PFSK-1 (cell line): ENCODE results near the gene FRMPD1. TPM values are rescaled to one million over a fixed set of nuclear protein-coding genes. Genes with fewer than 3 reads are reported as not detected.

Experiments used
- FOXP2 ChIP-seq: optimal IDR thresholded peaks from 2 replicates; pipeline ENCODE3; 2011; ENCODE audit warnings: borderline replicate concordance, control low read depth, inconsistent platforms; ENCODE audit not compliant: insufficient read depth; ENCODE audit errors: extremely low read length, extremely low read depth
- POLR2AphosphoS5 ChIP-seq: IDR thresholded peaks from 2 replicates; pipeline ENCODE4 v1.6.1; 2012; ENCODE audit warnings: low read depth, mild to moderate bottlenecking, control low read depth, low read length, moderate library complexity
- REST ChIP-seq, 2 experiments: IDR thresholded peaks; 2 replicates each; pipeline versions ENCODE4 v1.6.1 to v1.8.0; 2011 to 2012; ENCODE audit warnings: low read depth in 2 of 2, low read length in 2 of 2, control low read depth in 1 of 2, inconsistent platforms in 1 of 2, mild to moderate bottlenecking in 1 of 2, moderate library complexity in 1 of 2; ENCODE audit not compliant: insufficient read depth in 1 of 2
- SIN3A ChIP-seq: IDR thresholded peaks from 2 replicates; pipeline ENCODE4 v1.6.1; 2012; ENCODE audit warnings: mild to moderate bottlenecking, low read length, moderate library complexity, borderline replicate concordance; ENCODE audit not compliant: insufficient read depth
- TAF1 ChIP-seq: IDR thresholded peaks from 2 replicates; pipeline ENCODE4 v1.6.1; 2012; ENCODE audit warnings: low read length, control low read depth, borderline replicate concordance; ENCODE audit not compliant: insufficient read depth
- polyA plus RNA-seq: library from polyadenylated mRNA; unstranded; fragments of >200 nt; gene quantifications from one replicate; pipeline ENCODE4 v1.2.1, GENCODE V29; 2012; ENCODE audit warnings: low read depth, missing spikeins; ENCODE audit not compliant: insufficient read length

FRMPD1 gene
- polyA plus RNA-seq = not detected

GRCh38 chr9:37650873-37651768, at the start of gene FRMPD1:
TSS of gene FRMPD1 (plus strand) at chr9:37650954. CDS start at chr9:37692642, 41,688 bp downstream.
- TF ChIP-seq TAF1 (no peak), SIN3A (no peak), FOXP2 (no peak), REST (IDR thresholded peaks at IDR 0.05; ENCODE audit: insufficient read depth in 1 of 2, low read depth in 2 of 2, low read length in 2 of 2) (no peak), POLR2AphosphoS5 (no peak)

GRCh38 chr9:37602817-37603216, 47.9 kb upstream of the FRMPD1 start:
- TF ChIP-seq SIN3A = no peak
- no peak for TF ChIP-seq FOXP2
- TF ChIP-seq REST (IDR thresholded peaks at IDR 0.05; ENCODE audit: insufficient read depth in 1 of 2, low read depth in 2 of 2, low read length in 2 of 2) = no peak
- no peak for TF ChIP-seq TAF1
- TF ChIP-seq POLR2AphosphoS5 = no peak

GRCh38 chr9:37604296-37604695, 46.5 kb upstream of the FRMPD1 start:
- TF ChIP-seq POLR2AphosphoS5 (no peak), SIN3A (no peak), FOXP2 (no peak), TAF1 (no peak), REST (IDR thresholded peaks at IDR 0.05; ENCODE audit: insufficient read depth in 1 of 2, low read depth in 2 of 2, low read length in 2 of 2) (no peak)

- TF ChIP-seq POLR2AphosphoS5 (no peak), TAF1 (no peak), SIN3A (no peak), FOXP2 (no peak), REST (IDR thresholded peaks at IDR 0.05; ENCODE audit: insufficient read depth in 1 of 2, low read depth in 2 of 2, low read length in 2 of 2) (no peak)
Measured at GRCh38 chr9:37608250-37608649, 42.5 kb upstream of the FRMPD1 start.
